Stomach (tissue), 4 donors: ENCODE data around the gene CHN1.

Source experiments
- EP300 ChIP-seq: sonication (generic); formaldehyde crosslinking; IDR thresholded peaks from one replicate; pipeline ENCODE4 v1.6.1; 2017; ENCODE audit warnings: antibody characterized with exemption
- POLR2A ChIP-seq, 4 donors: fragments of 450-650 bp; IDR thresholded peaks; one replicate each; pipeline ENCODE4 v1.6.1; 2016; ENCODE audit warnings: antibody characterized with exemption in 4 of 4, control low read depth in 2 of 4, mild to moderate bottlenecking in 1 of 4, moderate library complexity in 1 of 4
- TF ChIP-seq, protein P1 (sequence below), 7 experiments: fragments of 450-650 bp in 4 of 7; fragments of 200-600 bp in 3 of 7; sonication (generic) in 3 of 7; IDR thresholded peaks; one replicate each; pipeline ENCODE4 v1.5.1; 2016 to 2019; ENCODE audit warnings: antibody characterized with exemption in 7 of 7, control low read depth in 2 of 7, mild to moderate bottlenecking in 1 of 7

DNA sequence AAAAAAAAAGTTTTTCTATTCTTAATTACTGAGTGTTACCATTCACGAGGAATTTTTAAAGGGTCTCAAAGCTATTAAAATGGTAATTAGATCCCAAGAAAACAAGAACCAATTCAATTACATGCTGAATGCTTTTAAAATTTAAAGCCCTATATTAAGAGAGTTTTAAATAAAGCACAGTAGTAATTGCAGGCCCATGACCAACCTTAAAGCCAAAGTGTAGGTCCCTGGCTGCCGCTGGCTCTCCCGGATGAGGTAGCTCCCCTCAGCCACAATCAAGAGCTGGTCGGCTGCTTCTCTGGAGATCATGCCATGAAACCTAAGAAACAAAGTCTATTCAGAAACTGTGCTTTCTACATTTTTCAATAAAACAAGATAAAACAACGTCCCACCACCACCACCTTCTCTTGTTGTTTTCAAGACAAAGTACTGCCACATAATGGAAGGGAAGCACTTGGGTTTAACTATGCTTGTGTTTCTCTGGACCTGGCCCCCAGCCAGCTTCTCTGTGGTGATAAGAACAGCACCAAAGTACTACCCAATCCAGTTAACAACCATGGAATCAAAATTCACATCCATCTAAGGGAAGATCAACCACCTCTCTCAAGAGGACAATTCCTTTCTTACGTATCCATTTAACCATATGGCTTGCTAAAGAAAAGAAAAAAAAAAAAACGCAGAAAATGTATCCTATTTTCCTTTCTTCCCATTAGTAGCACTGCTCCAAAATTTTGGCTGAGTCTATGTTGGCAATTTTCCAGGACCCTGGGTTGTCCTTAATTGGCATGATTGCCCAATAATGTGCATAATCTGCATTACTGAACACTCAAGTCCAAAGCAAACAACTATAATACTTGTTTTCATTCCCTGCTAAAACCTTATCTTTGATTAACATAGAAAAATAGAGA is 90.1 kb downstream of the CHN1 start:
- TF ChIP-seq, protein P1, sequence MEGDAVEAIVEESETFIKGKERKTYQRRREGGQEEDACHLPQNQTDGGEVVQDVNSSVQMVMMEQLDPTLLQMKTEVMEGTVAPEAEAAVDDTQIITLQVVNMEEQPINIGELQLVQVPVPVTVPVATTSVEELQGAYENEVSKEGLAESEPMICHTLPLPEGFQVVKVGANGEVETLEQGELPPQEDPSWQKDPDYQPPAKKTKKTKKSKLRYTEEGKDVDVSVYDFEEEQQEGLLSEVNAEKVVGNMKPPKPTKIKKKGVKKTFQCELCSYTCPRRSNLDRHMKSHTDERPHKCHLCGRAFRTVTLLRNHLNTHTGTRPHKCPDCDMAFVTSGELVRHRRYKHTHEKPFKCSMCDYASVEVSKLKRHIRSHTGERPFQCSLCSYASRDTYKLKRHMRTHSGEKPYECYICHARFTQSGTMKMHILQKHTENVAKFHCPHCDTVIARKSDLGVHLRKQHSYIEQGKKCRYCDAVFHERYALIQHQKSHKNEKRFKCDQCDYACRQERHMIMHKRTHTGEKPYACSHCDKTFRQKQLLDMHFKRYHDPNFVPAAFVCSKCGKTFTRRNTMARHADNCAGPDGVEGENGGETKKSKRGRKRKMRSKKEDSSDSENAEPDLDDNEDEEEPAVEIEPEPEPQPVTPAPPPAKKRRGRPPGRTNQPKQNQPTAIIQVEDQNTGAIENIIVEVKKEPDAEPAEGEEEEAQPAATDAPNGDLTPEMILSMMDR (IDR thresholded peaks at IDR 0.05): no peak
- TF ChIP-seq POLR2A (IDR thresholded peaks at IDR 0.05) (no peak), EP300 (no peak)
